OCI-LY1 (cell line): ENCODE data around the gene CLIP3.
A peak's percentile ranks its signal among the peaks of the same experiment; 100 is the strongest.

Source experiments
- H2AFZ ChIP-seq: fragments of 200-600 bp; sonication (generic), shearing (Covaris generic); 2 replicates; pipeline ENCODE4 v1.6.0; 2014; ENCODE audit warnings: antibody characterized with exemption, mild to moderate bottlenecking, low read length
- H3F3A ChIP-seq: fragments of 200-600 bp; sonication (generic), shearing (Covaris generic); 2 replicates; pipeline ENCODE4 v1.6.0; 2014; ENCODE audit warnings: mild to moderate bottlenecking, antibody characterized with exemption, low read length, moderate library complexity; ENCODE audit not compliant: insufficient read depth
- H3K27ac ChIP-seq: fragments of 200-600 bp; sonication (generic); 2 replicates; pipeline ENCODE4 v1.5.1; 2014; ENCODE audit warnings: low read length, mixed run types, mild to moderate bottlenecking, low read depth; ENCODE audit not compliant: poor library complexity, severe bottlenecking
- H3K27me3 ChIP-seq: fragments of 200-600 bp; sonication (generic); 2 replicates; pipeline ENCODE4 v1.6.0; 2014; ENCODE audit warnings: antibody characterized with exemption, mild to moderate bottlenecking, low read length, moderate library complexity; ENCODE audit not compliant: insufficient read depth
- H3K36me3 ChIP-seq: fragments of 200-600 bp; sonication (generic); 2 replicates; pipeline ENCODE4 v1.6.1; 2014; ENCODE audit warnings: mild to moderate bottlenecking, antibody characterized with exemption, low read length, moderate library complexity, mixed read lengths; ENCODE audit not compliant: insufficient read depth
- H3K4me1 ChIP-seq: fragments of 200-600 bp; sonication (generic); 2 replicates; pipeline ENCODE4 v1.5.1; 2014; ENCODE audit warnings: mild to moderate bottlenecking, low read length, moderate library complexity; ENCODE audit not compliant: insufficient read depth, severe bottlenecking
- H3K4me2 ChIP-seq: fragments of 200-600 bp; sonication (generic), shearing (Covaris generic); 2 replicates; pipeline ENCODE4 v1.6.1; 2014; ENCODE audit warnings: low read length
- H3K4me3 ChIP-seq: fragments of 200-600 bp; sonication (generic); 2 replicates; pipeline ENCODE4 v1.5.1; 2014; ENCODE audit warnings: low read length, low read depth, mild to moderate bottlenecking, mixed read lengths; ENCODE audit not compliant: poor library complexity, severe bottlenecking
- H3K79me2 ChIP-seq: fragments of 200-600 bp; shearing (Covaris generic); 2 replicates; pipeline ENCODE4 v1.6.1; 2016; ENCODE audit warnings: mixed run types, low read length, mixed read lengths; ENCODE audit not compliant: insufficient read depth
- H3K9ac ChIP-seq: fragments of 200-600 bp; sonication (generic), shearing (Covaris generic); 2 replicates; pipeline ENCODE4 v1.6.1; 2014; ENCODE audit warnings: mild to moderate bottlenecking, low read length, mixed read lengths
- H3K9me2 ChIP-seq: fragments of 200-600 bp; sonication (generic), shearing (Covaris generic); 2 replicates; pipeline ENCODE4 v1.6.1; 2014; ENCODE audit warnings: low read depth, mild to moderate bottlenecking, low read length, mixed read lengths
- H3K9me3 ChIP-seq: fragments of 200-600 bp; shearing (Covaris generic); 2 replicates; pipeline ENCODE4 v1.6.1; 2014; ENCODE audit warnings: low read length, mixed read lengths
- H4K20me1 ChIP-seq: fragments of 200-600 bp; sonication (generic), shearing (Covaris generic); 2 replicates; pipeline ENCODE4 v1.6.0; 2016; ENCODE audit warnings: mild to moderate bottlenecking, low read length; ENCODE audit not compliant: insufficient read depth
- EZH2 ChIP-seq: fragments of 200-600 bp; sonication (generic), shearing (Covaris generic); IDR thresholded peaks from 2 replicates; pipeline ENCODE4 v1.8.0; 2017; ENCODE audit warnings: borderline replicate concordance, mixed run types, mild to moderate bottlenecking, antibody characterized with exemption, low read length, moderate library complexity, mixed read lengths
- TF ChIP-seq, protein P1 (sequence below): fragments of 200-600 bp; sonication (generic), shearing (Covaris generic); IDR thresholded peaks from 2 replicates; pipeline ENCODE4 v1.5.1; 2017; ENCODE audit warnings: mild to moderate bottlenecking, antibody characterized with exemption, low read length, moderate library complexity, mixed read lengths

Gene CLIP3

DNA sequence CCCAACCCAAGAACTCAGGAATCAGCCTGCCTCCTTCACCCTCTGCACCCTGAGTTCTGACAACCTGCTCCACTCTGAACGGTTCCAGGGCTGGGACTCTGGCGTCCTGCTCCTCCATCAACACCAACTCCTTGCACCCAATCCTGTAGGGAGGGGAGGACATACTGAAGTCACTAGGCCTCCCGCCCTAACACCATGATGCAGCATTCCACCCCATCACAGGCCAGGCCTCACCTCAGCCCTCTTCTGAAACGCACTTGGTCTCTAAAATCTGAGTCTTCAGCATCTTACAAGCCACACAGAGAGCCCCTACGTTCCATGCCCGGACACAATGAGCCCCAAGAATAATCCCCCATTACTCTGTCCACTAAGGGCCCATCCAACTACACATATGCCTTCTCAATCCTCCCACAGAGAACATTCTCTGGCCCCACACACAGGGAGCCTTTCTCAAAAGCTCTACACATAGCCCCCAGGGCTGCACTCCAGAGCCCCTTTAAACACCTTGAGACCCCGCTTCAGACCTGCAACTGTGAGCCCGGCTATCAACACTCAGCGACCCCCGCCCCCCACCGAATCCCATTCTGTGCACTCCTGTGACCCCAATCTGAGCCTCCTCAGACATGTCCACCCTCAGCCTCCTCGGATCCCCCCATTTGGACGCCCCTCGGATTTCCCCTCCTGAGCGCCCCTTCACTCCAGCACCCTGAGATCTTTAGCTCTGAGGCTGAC, 19.2 kb downstream of the CLIP3 start:
- Histone ChIP-seq H3K36me3 (no peaks in the 10 kb centered on the region; the same call in 1 of the 2 replicates), H3F3A (no peaks in the 10 kb centered on the region), H3K9ac (peak overlapping the region; percentile 74), H3K27ac (no peak overlapping the region), H3K4me1 (peaks cover 31% of the 10 kb centered on the region), H3K79me2 (no peaks in the 10 kb centered on the region), H3K4me2 (peak overlapping the region; percentile 73), H2AFZ (no peak overlapping the region), H3K9me3 (no peaks in the 10 kb centered on the region), H3K9me2 (no peaks in the 10 kb centered on the region), H3K27me3 (peaks cover 4% of the 10 kb centered on the region; the same call in 1 of the 2 replicates), H4K20me1 (no peaks in the 10 kb centered on the region), H3K4me3 (peak overlapping the region; percentile 71)
- no peak for TF ChIP-seq EZH2
- TF ChIP-seq, protein P1, sequence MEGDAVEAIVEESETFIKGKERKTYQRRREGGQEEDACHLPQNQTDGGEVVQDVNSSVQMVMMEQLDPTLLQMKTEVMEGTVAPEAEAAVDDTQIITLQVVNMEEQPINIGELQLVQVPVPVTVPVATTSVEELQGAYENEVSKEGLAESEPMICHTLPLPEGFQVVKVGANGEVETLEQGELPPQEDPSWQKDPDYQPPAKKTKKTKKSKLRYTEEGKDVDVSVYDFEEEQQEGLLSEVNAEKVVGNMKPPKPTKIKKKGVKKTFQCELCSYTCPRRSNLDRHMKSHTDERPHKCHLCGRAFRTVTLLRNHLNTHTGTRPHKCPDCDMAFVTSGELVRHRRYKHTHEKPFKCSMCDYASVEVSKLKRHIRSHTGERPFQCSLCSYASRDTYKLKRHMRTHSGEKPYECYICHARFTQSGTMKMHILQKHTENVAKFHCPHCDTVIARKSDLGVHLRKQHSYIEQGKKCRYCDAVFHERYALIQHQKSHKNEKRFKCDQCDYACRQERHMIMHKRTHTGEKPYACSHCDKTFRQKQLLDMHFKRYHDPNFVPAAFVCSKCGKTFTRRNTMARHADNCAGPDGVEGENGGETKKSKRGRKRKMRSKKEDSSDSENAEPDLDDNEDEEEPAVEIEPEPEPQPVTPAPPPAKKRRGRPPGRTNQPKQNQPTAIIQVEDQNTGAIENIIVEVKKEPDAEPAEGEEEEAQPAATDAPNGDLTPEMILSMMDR = no peak

DNA sequence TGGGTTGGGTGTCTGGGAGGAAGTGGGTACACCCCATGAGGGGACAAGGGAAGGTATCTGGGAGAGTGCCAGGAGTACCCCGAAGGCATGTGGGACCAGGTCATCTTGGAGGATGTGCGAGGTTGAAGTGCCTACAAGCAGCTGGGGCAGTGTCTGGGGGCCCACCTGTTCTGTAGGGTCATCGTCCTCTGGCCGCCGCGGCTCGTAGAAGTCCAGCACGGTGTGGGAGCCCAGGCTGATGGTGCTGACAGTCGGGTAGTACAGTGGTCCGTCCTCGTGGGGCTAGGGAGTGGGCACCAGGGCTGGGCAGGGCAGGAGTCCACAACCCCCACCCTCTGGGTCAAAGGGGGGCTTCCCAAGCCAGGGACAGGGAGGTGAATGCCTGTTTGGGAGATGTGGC, 22.3 kb downstream of the CLIP3 start:
- Histone ChIP-seq H3K4me2 (no peak overlapping the region), H3K27me3 (peaks cover 5% of the 10 kb centered on the region; the same call in 1 of the 2 replicates)

DNA sequence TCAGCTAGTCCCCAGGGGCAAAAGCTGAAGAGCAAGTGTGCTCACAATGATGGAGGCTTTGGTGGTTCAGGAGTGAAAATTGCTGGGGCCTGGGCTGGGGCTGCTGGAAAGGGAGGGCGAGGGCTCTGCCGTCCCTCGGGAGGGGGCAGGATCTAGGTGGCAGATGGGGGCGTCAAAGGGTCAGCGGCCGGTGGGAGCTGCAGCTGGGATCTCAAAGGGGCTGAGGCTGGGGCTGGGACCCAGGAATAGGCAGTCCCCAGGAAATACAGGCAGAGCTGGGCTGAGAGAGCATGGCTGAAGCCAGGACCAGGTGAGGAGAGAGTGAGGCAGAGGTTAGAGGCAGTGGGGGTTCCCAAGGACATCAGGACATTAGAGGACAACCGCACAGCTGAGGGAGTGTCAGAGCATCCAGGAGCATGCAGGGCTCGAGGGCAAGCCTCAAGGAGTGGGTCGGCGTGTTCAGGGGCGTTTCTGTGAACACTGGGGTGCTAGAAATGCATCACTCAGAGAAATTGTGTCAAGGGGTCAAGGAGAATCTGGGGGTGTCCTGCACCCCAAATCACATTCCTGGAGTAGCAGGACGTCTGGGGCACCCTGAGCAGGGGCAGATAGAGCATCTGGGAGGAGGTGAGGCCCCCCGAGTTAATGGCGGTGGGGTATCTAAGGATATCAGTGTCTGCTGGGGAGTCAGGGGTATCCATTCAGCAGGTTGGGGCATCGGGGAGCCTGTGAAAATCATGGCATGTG, 22.9 kb downstream of the CLIP3 start:
- Histone ChIP-seq H3K79me2 (no peaks in the 10 kb centered on the region), H4K20me1 (no peaks in the 10 kb centered on the region), H3K4me1 (peaks cover 23% of the 10 kb centered on the region), H3K36me3 (no peaks in the 10 kb centered on the region; the same call in 1 of the 2 replicates), H3K4me2 (peak overlapping the region; percentile 50), H3K4me3 (peak overlapping the region; percentile 44), H3K27me3 (peaks cover 5% of the 10 kb centered on the region; the same call in 1 of the 2 replicates), H3F3A (no peaks in the 10 kb centered on the region), H3K9me2 (no peaks in the 10 kb centered on the region), H2AFZ (no peak overlapping the region), H3K9ac (no peak overlapping the region; the same call in 1 of the 2 replicates), H3K27ac (no peak overlapping the region), H3K9me3 (no peaks in the 10 kb centered on the region)
- no peak for TF ChIP-seq EZH2
- TF ChIP-seq, protein P1 = no peak

More for the DNA sequence above, 22.3 kb downstream of the CLIP3 start:
- TF ChIP-seq, protein P1 = no peak
- TF ChIP-seq EZH2 = no peak
- H4K20me1 ChIP-seq = no peaks in the 10 kb centered on the region
- H3K9me3 ChIP-seq = no peaks in the 10 kb centered on the region
- H3K27ac ChIP-seq = no peak overlapping the region
- no peaks in the 10 kb centered on the region for H3K79me2 ChIP-seq
- H3K36me3 ChIP-seq = no peaks in the 10 kb centered on the region; the same call in 1 of the 2 replicates
- H3K9ac ChIP-seq = no peak overlapping the region
- no peak overlapping the region for H2AFZ ChIP-seq
- no peaks in the 10 kb centered on the region for H3K9me2 ChIP-seq
- H3F3A ChIP-seq = no peaks in the 10 kb centered on the region
- no peak overlapping the region for H3K4me3 ChIP-seq
- peaks cover 29% of the 10 kb centered on the region for H3K4me1 ChIP-seq
